K562 (cell line): ENCODE results near the gene TMEM184A. TPM values are rescaled to one million over a fixed set of nuclear protein-coding genes. Genes with fewer than 3 reads are reported as not detected.

ENCODE experiments used
- CTCF ChIP-seq, 3 experiments: IDR thresholded peaks in 2 of 3; conservative IDR thresholded peaks in 1 of 3; 2 replicates each; pipeline ENCODE4 v1.5.1; 2011 to 2012; ENCODE audit warnings: low read length in 3 of 3, mild to moderate bottlenecking in 3 of 3, control low read depth in 2 of 3, improper control_type of control experiment in 1 of 3, inconsistent platforms in 1 of 3, low read depth in 1 of 3, mixed read lengths in 1 of 3, moderate library complexity in 1 of 3; ENCODE audit not compliant: insufficient read depth in 2 of 3
- ELK1 ChIP-seq: sonication (generic); formaldehyde crosslinking; IDR thresholded peaks from 2 replicates; pipeline ENCODE4 v1.8.1; 2022; ENCODE audit warnings: missing genetic modification reagents
- ETV5 ChIP-seq: sonication (generic); formaldehyde crosslinking; IDR thresholded peaks from 2 replicates; pipeline ENCODE4 v1.4.0; 2020; ENCODE audit warnings: low read depth, mild to moderate bottlenecking, missing genetic modification reagents
- HDAC6 ChIP-seq: IDR thresholded peaks from 2 replicates; pipeline ENCODE4 v1.6.1; 2012; ENCODE audit warnings: low read depth, mild to moderate bottlenecking, control low read depth, inconsistent platforms, low read length, moderate library complexity
- HEY1 ChIP-seq: fragments of 250-450 bp; sonication (Bioruptor Pico); IDR thresholded peaks from 2 replicates; pipeline ENCODE4 v1.5.0; 2020; ENCODE audit warnings: mild to moderate bottlenecking, moderate library complexity, borderline replicate concordance
- KDM2B ChIP-seq: fragments of 250-450 bp; sonication (Bioruptor Pico); IDR thresholded peaks from 2 replicates; pipeline ENCODE4 v1.8.0; 2021; ENCODE audit warnings: mild to moderate bottlenecking, moderate library complexity
- MEF2A ChIP-seq: IDR thresholded peaks from 2 replicates; pipeline ENCODE4 v1.6.1; 2011; ENCODE audit warnings: low read depth, mild to moderate bottlenecking, low read length, moderate library complexity; ENCODE audit not compliant: control insufficient read depth
- MGA ChIP-seq: fragments of 450-650 bp; IDR thresholded peaks from 2 replicates; pipeline ENCODE4 v1.6.1; 2016; ENCODE audit warnings: mild to moderate bottlenecking, moderate library complexity
- PML ChIP-seq: IDR thresholded peaks from 2 replicates; pipeline ENCODE4 v1.6.1; 2012; ENCODE audit warnings: low read length, inconsistent platforms
- TCF15 ChIP-seq: fragments of 250-450 bp; sonication (Bioruptor Pico); IDR thresholded peaks from 2 replicates; pipeline ENCODE4 v1.8.0; 2022; ENCODE audit warnings: moderate library complexity, mild to moderate bottlenecking, inconsistent platforms
- TEAD1 ChIP-seq, 2 experiments: fragments of 450-650 bp in 1 of 2; sonication (generic) in 1 of 2; formaldehyde crosslinking; IDR thresholded peaks; 2 replicates each; pipeline versions ENCODE4 v1.4.0 to v1.8.0; 2020 to 2022; ENCODE audit warnings: mild to moderate bottlenecking in 2 of 2, missing genetic modification reagents in 1 of 2
- polyA plus RNA-seq, 8 experiments: library from polyadenylated mRNA; depleted of rRNA in 4 of 8; stranded (reverse) in 5 of 8; unstranded in 3 of 8; fragments of >200 nt; fragmentation: Nextera tagmentation in 2 of 8; fragmentation: Illumina TruSeq in 1 of 8; extraction: Ambion mirVana in 2 of 8; extraction: Trizol in 1 of 8; gene quantifications; 2 replicates each; pipeline versions ENCODE4 v1.2.1 to v1.2.3, GENCODE V29; 2011 to 2014; ENCODE audit warnings: inconsistent platforms in 1 of 8, missing spikeins in 1 of 8
- total RNA-seq, 7 experiments: library from RNA; depleted of rRNA in 6 of 7; stranded (reverse); fragments of >200 nt in 6 of 7; fragmentation: Illumina TruSeq in 2 of 7; extraction: Trizol in 2 of 7; gene quantifications; 2 replicates each; pipeline versions ENCODE4 v1.2.1 to v1.2.3, GENCODE V29; 2011 to 2021; ENCODE audit warnings: low replicate concordance in 1 of 7
- TF ChIP-seq, protein P1 (sequence below): fragments of 250-450 bp; sonication (Bioruptor Pico); IDR thresholded peaks from 2 replicates; pipeline ENCODE4 v1.5.0; 2021

TMEM184A gene
- total and polyA plus RNA-seq, 9 of the 15 experiments (the other 6 are each of a cell fraction or from before 2014, with no cell fraction given) = 0.10 to 0.18 (median 0.11) TPM; not detected in 6

- TF ChIP-seq MGA = no peak
- TF ChIP-seq CTCF (IDR thresholded peaks at IDR 0.05 in 2 of 3, conservative IDR thresholded peaks at IDR 0.05 in 1 of 3; ENCODE audit: insufficient read depth in 2 of 3, low read depth in 1 of 3, low read length in 3 of 3) = no peak
- no peak for TF ChIP-seq KDM2B (CRISPR knock-in tag)
- no peak for TF ChIP-seq TEAD1 (CRISPR knock-in tag; IDR thresholded peaks at IDR 0.05)
- TF ChIP-seq ETV5 (CRISPR knock-in tag) = no peak
- no peak for TF ChIP-seq MEF2A
- no peak for TF ChIP-seq HEY1 (CRISPR knock-in tag)
- no peak for TF ChIP-seq PML
- TF ChIP-seq, protein P1, sequence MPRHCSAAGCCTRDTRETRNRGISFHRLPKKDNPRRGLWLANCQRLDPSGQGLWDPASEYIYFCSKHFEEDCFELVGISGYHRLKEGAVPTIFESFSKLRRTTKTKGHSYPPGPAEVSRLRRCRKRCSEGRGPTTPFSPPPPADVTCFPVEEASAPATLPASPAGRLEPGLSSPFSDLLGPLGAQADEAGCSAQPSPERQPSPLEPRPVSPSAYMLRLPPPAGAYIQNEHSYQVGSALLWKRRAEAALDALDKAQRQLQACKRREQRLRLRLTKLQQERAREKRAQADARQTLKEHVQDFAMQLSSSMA = no peak
- no peak for TF ChIP-seq ELK1 (CRISPR knock-in tag)
- no peak for TF ChIP-seq TCF15 (CRISPR knock-in tag)
- no peak for TF ChIP-seq HDAC6
- TF ChIP-seq, all 486 proteins: peak for 0
Observed at GRCh38 chr7:1592299-1592871, 36.4 kb upstream of the TMEM184A start (continued).
